Hepatocyte (in vitro differentiated cells): ENCODE measurements around the gene MOB2.

ENCODE experiments used
- EZH2 ChIP-seq: fragments of 200-600 bp; sonication (generic); IDR thresholded peaks from 2 replicates; pipeline ENCODE4 v1.6.1; 2016; ENCODE audit warnings: antibody characterized with exemption, mild to moderate bottlenecking, borderline replicate concordance
- EZH2phosphoT487 ChIP-seq: fragments of 200-600 bp; sonication (generic); IDR thresholded peaks from one replicate; pipeline ENCODE4 v1.6.1; 2018; ENCODE audit warnings: antibody characterized with exemption, mild to moderate bottlenecking, low read depth, moderate library complexity; ENCODE audit not compliant: unreplicated experiment, severe bottlenecking
- TF ChIP-seq, protein P1 (sequence below): fragments of 200-600 bp; sonication (generic); IDR thresholded peaks from 2 replicates; pipeline ENCODE4 v1.5.1; 2016; ENCODE audit warnings: antibody characterized with exemption, mild to moderate bottlenecking; ENCODE audit not compliant: poor library complexity

GRCh38 chr11:1487091-1487850 lies 692 bp upstream of the MOB2 start:
- TF ChIP-seq, protein P1, sequence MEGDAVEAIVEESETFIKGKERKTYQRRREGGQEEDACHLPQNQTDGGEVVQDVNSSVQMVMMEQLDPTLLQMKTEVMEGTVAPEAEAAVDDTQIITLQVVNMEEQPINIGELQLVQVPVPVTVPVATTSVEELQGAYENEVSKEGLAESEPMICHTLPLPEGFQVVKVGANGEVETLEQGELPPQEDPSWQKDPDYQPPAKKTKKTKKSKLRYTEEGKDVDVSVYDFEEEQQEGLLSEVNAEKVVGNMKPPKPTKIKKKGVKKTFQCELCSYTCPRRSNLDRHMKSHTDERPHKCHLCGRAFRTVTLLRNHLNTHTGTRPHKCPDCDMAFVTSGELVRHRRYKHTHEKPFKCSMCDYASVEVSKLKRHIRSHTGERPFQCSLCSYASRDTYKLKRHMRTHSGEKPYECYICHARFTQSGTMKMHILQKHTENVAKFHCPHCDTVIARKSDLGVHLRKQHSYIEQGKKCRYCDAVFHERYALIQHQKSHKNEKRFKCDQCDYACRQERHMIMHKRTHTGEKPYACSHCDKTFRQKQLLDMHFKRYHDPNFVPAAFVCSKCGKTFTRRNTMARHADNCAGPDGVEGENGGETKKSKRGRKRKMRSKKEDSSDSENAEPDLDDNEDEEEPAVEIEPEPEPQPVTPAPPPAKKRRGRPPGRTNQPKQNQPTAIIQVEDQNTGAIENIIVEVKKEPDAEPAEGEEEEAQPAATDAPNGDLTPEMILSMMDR = no peak
- TF ChIP-seq EZH2 (no peak), EZH2phosphoT487 (no peak)
